Subcutaneous abdominal adipose tissue (tissue), 5 donors: ENCODE data around the gene DNAH1.

Experiments used
- H3K27ac ChIP-seq: one replicate; pipeline ENCODE4 v1.7.0; 2013; ENCODE audit warnings: low read depth, mild to moderate bottlenecking, inconsistent platforms, low read length, moderate library complexity
- H3K27me3 ChIP-seq, 5 donors: one replicate each; pipeline ENCODE4 v1.7.0; 2013; ENCODE audit warnings: low read length in 5 of 5, inconsistent platforms in 1 of 5; ENCODE audit not compliant: control insufficient read depth in 5 of 5, insufficient read depth in 4 of 5
- H3K36me3 ChIP-seq, 5 donors: one replicate each; pipeline ENCODE4 v1.7.0; 2013; ENCODE audit warnings: low read length in 5 of 5; ENCODE audit not compliant: control insufficient read depth in 5 of 5, insufficient read depth in 5 of 5
- H3K4me1 ChIP-seq, 5 donors: one replicate each; pipeline ENCODE4 v1.7.0; 2013; ENCODE audit warnings: low read length in 5 of 5, mild to moderate bottlenecking in 3 of 5, moderate library complexity in 1 of 5; ENCODE audit not compliant: control insufficient read depth in 5 of 5, insufficient read depth in 5 of 5
- H3K4me3 ChIP-seq, 5 donors: one replicate each; pipeline ENCODE4 v1.7.0; 2013; ENCODE audit warnings: low read length in 5 of 5, low read depth in 1 of 5
- H3K9ac ChIP-seq, 5 donors: one replicate each; pipeline ENCODE4 v1.7.0; 2013; ENCODE audit warnings: low read length in 5 of 5, mild to moderate bottlenecking in 4 of 5, moderate library complexity in 3 of 5
- H3K9me3 ChIP-seq, 5 donors: one replicate each; pipeline ENCODE4 v1.7.0; 2013; ENCODE audit warnings: low read length in 5 of 5; ENCODE audit not compliant: control insufficient read depth in 5 of 5
- donor health status: healthy.
- donor health status: healthy.
- donor health status: healthy.
- donor health status: healthy.
- donor health status: healthy.

Gene DNAH1

GRCh38 chr3:52353291-52353855 is 37.3 kb downstream of the DNAH1 start:
- H3K4me3 ChIP-seq = no peak overlapping the region
- H3K27me3 ChIP-seq = no peaks in the 10 kb centered on the region
- H3K36me3 ChIP-seq = peaks cover 0 to 96% (median 88%) of the 10 kb centered on the region in 5 donors
- H3K9me3 ChIP-seq = no peaks in the 10 kb centered on the region
- no peaks in the 10 kb centered on the region for H3K4me1 ChIP-seq
- H3K27ac ChIP-seq = no peak overlapping the region
- no peak overlapping the region for H3K9ac ChIP-seq

- Histone ChIP-seq H3K4me3 (no peak overlapping the region), H3K9me3 (no peaks in the 10 kb centered on the region), H3K9ac (no peak overlapping the region), H3K27me3 (no peaks in the 10 kb centered on the region), H3K36me3 (peaks cover 0 to 96% (median 88%) of the 10 kb centered on the region in 5 donors), H3K4me1 (no peaks in the 10 kb centered on the region), H3K27ac (no peak overlapping the region)
Measured at GRCh38 chr3:52354676-52355075, 38.6 kb downstream of the DNAH1 start.

- Histone ChIP-seq H3K36me3 (peaks cover 0 to 96% (median 89%) of the 10 kb centered on the region in 5 donors), H3K4me1 (no peaks in the 10 kb centered on the region), H3K9me3 (no peaks in the 10 kb centered on the region), H3K9ac (no peak overlapping the region), H3K27me3 (no peaks in the 10 kb centered on the region), H3K27ac (no peak overlapping the region), H3K4me3 (no peak overlapping the region)
Measured at GRCh38 chr3:52355526-52355925, 39.4 kb downstream of the DNAH1 start.

- peaks cover 0 to 98% (median 91%) of the 10 kb centered on the region in 5 donors for H3K36me3 ChIP-seq
Measured at GRCh38 chr3:52356126-52356525, 40.0 kb downstream of the DNAH1 start.

GRCh38 chr3:52357151-52358080 is 41.3 kb downstream of the DNAH1 start:
- no peak overlapping the region for H3K4me3 ChIP-seq
- H3K9ac ChIP-seq = no peak overlapping the region
- H3K9me3 ChIP-seq = no peaks in the 10 kb centered on the region
- H3K36me3 ChIP-seq = peaks cover 0 to 98% (median 91%) of the 10 kb centered on the region in 5 donors
- no peaks in the 10 kb centered on the region for H3K4me1 ChIP-seq
- no peak overlapping the region for H3K27ac ChIP-seq
- H3K27me3 ChIP-seq = no peaks in the 10 kb centered on the region

More at GRCh38 chr3:52356126-52356525, 40.0 kb downstream of the DNAH1 start:
- H3K27me3 ChIP-seq = no peaks in the 10 kb centered on the region
- no peaks in the 10 kb centered on the region for H3K4me1 ChIP-seq
- H3K9ac ChIP-seq = no peak overlapping the region
- no peaks in the 10 kb centered on the region for H3K9me3 ChIP-seq
- no peak overlapping the region for H3K27ac ChIP-seq
- no peak overlapping the region for H3K4me3 ChIP-seq

- Histone ChIP-seq H3K9ac (no peak overlapping the region), H3K9me3 (no peaks in the 10 kb centered on the region), H3K4me3 (no peak overlapping the region), H3K27me3 (no peaks in the 10 kb centered on the region), H3K27ac (no peak overlapping the region), H3K4me1 (no peaks in the 10 kb centered on the region), H3K36me3 (peaks cover 0 to 98% (median 92%) of the 10 kb centered on the region in 5 donors)
Measured at GRCh38 chr3:52358362-52358940, 42.3 kb downstream of the DNAH1 start.

- Histone ChIP-seq H3K4me1 (no peaks in the 10 kb centered on the region), H3K27me3 (no peaks in the 10 kb centered on the region), H3K36me3 (peaks cover 0 to 98% (median 90%) of the 10 kb centered on the region in 5 donors), H3K4me3 (no peak overlapping the region), H3K9me3 (no peaks in the 10 kb centered on the region), H3K9ac (no peak overlapping the region), H3K27ac (no peak overlapping the region)
Measured at GRCh38 chr3:52359116-52359855, 43.2 kb downstream of the DNAH1 start.

GRCh38 chr3:52361011-52361410 is 44.9 kb downstream of the DNAH1 start:
- peaks cover 0 to 99% (median 91%) of the 10 kb centered on the region in 5 donors for H3K36me3 ChIP-seq
- no peaks in the 10 kb centered on the region for H3K4me1 ChIP-seq
- no peak overlapping the region for H3K27ac ChIP-seq
- no peaks in the 10 kb centered on the region for H3K9me3 ChIP-seq
- H3K4me3 ChIP-seq = no peak overlapping the region
- no peaks in the 10 kb centered on the region for H3K27me3 ChIP-seq
- no peak overlapping the region for H3K9ac ChIP-seq

GRCh38 chr3:52361454-52361853 is 45.3 kb downstream of the DNAH1 start:
- H3K9me3 ChIP-seq = no peaks in the 10 kb centered on the region
- H3K36me3 ChIP-seq = peaks cover 0 to 99% (median 91%) of the 10 kb centered on the region in 5 donors
- H3K27me3 ChIP-seq = no peaks in the 10 kb centered on the region
- H3K9ac ChIP-seq = no peak overlapping the region
- H3K27ac ChIP-seq = no peak overlapping the region
- no peak overlapping the region for H3K4me3 ChIP-seq
- no peaks in the 10 kb centered on the region for H3K4me1 ChIP-seq
